Posterior vena cava (tissue), 2 donors: ENCODE data around the gene KRTAP9-2. TPM values are rescaled to one million over a fixed set of nuclear protein-coding genes. Genes with fewer than 3 reads are reported as not detected.
"Not testable (repeated sequence)": the region's sequence is repeated elsewhere in the genome, so short reads cannot be mapped to it uniquely, and the experiment has no call there.

Source experiments
- DNase-seq: peaks from one replicate; pipeline ENCODE4 v3.0.0-alpha.2; 2020; ENCODE audit warnings: low spot score
- intact Hi-C, 2 donors: fragments of 100-400 bp; cut with DNase I; formaldehyde crosslinking; loops; one replicate each; pipeline versions ENCODE4 v1.14.1 to v1.14.2; 2022 to 2023
- total RNA-seq, 2 donors: library from RNA; stranded (reverse); fragmentation: NEBNext Ultra II Directional; extraction: Animal tissue kit (Norgen Biotek cat#: 25700); gene quantifications; one replicate each; pipeline ENCODE4 v1.2.1, GENCODE V29; 2021
- donor health status: DM: yes; HTN: yes; CAD: no.
- donor health status: DM: yes; HTN: yes; CAD: no.

The KRTAP9-2 gene
- total RNA-seq, 2 donors from 2014 or later, result not detected

DNA sequence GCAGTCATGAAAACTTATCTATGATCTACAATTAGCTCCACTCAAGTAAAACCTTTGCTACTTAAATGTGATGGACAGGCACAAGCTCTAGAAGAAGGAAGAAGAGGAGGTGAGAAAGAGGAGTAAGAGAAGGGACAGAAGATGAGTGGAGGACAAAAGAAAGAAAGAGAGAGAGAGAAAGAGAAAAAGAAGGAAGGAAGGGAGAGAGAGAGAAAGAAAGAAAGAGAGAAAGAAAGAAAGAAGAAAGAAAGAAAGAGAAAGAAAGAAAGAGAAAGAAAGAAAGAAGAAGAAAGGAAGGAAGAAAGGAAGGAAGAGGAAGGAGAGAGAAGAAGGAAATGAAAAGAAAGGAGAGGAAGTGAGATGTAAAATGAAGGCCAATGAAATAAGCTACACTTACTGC, 3.6 kb downstream of the KRTAP9-2 start:
- no peak for DNase-seq
- intact Hi-C loops, result no loop called here

DNA sequence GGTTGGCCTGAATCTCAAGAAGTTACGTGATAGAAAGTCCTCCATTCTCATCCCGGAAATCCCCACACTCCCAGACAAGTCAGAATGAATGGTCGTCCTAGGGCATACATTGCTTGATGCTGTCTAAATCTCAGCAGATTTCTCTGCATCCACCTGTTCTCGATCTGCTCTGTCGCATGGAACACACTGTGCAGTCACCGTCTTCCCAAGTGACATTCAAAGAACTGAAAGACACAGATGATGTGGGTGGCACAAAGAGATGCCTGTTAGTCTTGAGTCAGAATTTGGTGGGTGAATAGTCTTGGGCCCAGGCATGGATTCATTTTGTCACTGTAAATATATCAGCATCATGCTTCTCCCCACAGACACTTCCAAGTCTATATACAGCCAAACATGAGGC, 5.3 kb downstream of the KRTAP9-2 start:
- DNase-seq, result no peak
- intact Hi-C loops, result no loop called here

DNA sequence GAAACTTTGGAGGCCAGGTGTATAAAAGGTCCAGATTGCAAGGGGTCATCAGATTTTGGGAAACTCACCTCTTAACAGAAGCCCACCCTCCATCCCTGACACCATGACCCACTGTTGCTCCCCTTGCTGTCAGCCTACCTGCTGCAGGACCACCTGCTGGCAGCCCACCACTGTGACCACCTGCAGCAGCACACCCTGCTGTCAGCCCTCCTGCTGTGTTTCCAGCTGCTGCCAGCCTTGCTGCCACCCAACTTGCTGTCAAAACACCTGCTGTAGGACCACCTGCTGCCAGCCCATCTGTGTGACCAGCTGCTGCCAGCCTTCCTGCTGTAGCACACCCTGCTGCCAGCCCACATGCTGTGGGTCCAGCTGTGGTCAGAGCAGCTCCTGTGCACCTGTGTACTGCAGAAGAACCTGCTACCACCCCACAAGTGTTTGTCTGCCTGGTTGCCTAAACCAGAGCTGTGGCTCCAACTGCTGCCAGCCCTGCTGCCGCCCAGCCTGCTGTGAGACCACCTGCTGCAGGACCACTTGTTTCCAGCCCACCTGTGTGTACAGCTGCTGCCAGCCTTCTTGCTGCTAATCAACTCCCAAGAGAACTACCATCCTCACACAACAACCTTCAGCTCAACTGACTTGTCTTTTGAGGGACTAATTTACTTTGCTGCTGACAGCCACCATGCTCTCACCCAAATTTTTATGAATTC, 6.1 kb downstream of the KRTAP9-2 start, which contains the start of gene KRTAP9-3:
TSS of gene KRTAP9-3 (plus strand) at position 51 of the 707 bp plus-strand sequence. CDS start at position 104, 53 bp downstream.
- intact Hi-C loops, DNase-seq: not testable (repeated sequence)

DNA sequence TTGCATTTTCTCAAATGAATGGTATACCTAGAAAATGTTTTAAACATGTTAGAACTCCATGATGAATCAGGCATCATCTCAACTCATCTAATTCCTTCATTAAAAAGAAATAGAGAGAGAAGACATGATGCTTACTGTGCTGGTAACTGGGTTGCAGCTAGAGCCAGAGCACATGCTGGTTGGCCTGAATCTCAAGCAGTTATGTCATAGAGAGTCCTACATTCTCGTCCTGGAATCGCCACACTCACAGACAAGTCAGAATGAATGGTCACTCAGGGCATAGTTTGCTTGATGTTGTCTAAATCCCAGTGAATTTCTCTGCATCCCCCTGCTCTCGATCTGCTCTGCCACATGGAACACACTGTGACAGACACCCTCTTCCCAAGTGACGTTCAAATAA, 10.7 kb downstream of the KRTAP9-2 start:
- intact Hi-C loops, DNase-seq: not testable (repeated sequence)

DNA sequence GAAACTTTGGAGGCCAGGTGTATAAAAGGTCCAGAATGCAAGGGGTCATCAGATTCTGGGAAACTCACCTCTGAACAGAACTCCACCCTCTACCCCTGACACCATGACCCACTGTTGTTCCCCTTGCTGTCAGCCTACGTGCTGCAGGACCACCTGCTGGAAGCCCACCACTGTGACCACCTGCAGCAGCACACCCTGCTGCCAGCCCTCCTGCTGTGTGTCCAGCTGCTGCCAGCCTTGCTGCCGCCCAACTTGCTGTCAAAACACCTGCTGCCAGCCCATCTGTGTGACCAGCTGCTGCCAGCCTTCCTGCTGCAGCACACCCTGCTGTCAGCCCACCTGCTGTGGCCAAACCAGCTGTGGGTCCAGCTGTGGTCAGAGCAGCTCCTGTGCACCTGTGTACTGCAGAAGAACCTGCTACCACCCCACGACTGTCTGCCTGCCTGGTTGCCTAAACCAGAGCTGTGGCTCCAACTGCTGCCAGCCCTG, 11.5 kb downstream of the KRTAP9-2 start, which contains the start of gene KRTAP9-8:
TSS of gene KRTAP9-8 (plus strand) at position 51 of the 489 bp plus-strand sequence. CDS start at position 104, 53 bp downstream.
- intact Hi-C loops, DNase-seq: not testable (repeated sequence)

DNA sequence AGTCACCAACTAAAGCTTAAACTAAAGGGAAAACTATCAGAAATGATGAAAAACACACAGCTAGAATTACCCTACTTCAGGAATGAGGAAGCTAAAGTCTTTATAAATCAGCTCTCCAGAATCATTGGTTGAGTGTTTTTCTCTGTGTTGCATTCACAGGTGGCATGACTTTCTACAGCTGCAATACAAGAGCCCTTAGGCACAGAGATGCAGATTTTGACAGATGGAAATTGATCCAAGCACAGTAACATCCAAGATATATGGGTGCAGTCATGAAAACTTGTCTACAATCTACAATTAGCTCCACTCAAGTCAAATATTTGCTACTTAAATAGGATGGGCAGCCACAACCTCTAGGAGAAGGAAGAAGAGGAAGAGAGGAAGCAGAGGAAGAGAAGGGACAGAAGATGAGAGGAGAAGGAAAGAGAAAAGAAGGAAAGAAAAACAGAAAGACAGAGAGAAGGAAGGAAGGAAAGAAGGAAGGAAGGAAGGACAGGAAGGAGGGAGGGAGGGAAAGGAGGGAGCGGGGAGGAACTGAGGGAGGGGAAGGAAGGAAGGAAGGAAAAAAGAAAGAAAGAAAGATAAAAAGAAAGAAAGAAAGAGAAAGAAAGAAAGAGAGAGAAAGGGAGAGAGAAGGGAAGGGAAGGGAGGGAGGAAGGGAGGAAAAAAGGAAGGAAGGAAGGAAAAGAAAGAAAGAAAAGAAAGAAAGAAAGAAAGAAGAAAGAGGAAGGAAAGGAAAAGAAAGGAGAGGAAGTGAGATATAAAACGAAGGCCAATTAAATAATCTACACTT, 20.7 kb downstream of the KRTAP9-2 start:
- DNase-seq, intact Hi-C loops: not testable (repeated sequence)

DNA sequence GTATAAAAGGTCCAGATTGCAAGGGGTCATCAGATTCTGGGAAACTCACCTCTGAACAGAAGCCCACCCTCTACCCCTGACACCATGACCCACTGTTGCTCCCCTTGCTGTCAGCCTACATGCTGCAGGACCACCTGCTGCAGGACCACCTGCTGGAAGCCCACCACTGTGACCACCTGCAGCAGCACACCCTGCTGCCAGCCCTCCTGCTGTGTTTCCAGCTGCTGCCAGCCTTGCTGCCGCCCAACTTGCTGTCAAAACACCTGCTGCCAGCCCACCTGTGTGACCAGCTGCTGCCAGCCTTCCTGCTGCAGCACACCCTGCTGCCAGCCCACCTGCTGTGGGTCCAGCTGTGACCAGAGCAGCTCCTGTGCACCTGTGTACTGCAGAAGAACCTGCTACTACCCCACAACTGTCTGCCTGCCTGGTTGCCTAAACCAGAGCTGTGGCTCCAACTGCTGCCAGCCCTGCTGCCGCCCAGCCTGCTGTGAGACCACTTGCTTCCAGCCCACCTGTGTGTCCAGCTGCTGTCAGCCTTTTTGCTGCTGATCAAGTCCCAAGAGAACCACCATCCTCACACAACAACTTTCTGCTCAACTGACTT, 23.3 kb downstream of the KRTAP9-2 start, which contains the start of gene KRTAP9-4:
TSS of gene KRTAP9-4 (plus strand) at position 51 of the 604 bp plus-strand sequence. CDS start at position 85, 34 bp downstream.
- DNase-seq, intact Hi-C loops: not testable (repeated sequence)

DNA sequence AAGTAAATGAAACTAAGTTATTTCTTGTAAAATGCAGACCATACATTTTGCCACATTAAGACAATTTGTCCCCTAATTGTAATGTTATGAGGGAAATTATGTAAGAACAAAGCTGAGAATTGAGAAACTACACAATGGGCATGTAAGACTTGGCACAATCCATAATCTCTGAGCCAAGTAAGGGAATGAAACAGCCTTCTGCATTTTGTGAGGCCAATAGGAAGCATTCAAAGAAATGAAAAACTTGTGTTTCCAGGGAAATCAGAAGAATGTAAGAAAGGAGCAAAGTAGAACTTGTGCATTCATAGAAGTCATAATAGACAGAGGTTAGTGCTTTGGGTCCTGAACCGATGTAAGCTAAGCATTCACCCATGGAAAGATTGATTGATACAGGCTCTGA, 24.8 kb downstream of the KRTAP9-2 start:
- intact Hi-C loops, result no loop called here

DNA sequence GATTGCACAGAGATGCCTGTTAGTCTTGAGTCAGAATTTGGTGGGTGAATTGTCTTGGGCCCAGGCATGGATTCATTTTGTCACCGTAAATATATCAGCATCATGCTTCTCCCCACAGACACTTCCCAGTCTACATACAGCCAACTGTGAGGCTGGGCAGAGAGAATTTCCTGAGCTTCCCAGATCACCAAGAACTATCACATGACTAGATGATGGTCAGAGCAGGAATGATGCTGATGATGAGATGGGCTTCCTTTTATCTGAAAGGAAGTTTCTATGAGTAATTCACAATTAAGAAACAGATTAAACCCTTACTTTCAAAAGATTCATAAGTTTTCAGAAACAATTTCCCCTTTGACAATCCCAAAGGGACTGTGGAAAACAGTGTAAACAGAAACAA, 28.4 kb downstream of the KRTAP9-2 start:
- intact Hi-C loops, result no loop called here
- DNase-seq, result no peak

More for the DNA sequence above, 24.8 kb downstream of the KRTAP9-2 start:
- no peak for DNase-seq

DNA sequence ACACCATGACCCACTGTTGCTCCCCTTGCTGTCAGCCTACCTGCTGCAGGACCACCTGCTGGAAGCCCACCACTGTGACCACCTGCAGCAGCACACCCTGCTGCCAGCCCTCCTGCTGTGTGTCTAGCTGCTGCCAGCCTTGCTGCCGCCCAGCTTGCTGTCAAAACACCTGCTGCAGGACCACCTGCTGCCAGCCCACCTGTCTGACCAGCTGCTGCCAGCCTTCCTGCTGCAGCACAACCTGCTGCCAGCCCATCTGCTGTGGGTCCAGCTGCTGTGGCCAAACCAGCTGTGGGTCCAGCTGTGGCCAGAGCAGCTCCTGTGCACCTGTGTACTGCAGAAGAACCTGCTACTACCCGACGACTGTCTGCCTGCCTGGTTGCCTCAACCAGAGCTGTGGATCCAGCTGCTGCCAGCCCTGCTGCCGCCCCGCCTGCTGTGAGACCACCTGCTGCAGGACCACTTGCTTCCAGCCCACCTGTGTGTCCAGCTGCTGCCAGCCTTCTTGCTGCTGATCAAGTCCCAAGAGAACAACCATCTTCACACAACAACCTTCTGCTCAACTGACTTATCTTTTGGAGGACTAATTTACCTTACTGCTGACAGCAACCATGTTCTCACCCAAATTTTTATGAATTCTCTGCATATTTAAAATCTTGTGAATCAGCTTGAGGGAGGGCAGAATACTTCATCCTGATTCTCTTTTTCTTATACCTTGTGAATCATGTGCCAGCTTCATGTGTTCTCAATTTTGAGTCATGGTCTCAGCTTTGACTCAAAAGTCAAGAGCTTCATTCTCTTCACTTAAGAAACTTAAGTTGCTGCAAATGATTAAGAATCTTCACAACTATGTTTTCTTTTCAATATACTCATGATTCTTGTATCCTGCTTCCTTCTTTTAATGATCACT, 29.2 kb downstream of the KRTAP9-2 start, which contains the start of gene KRTAP9-9:
TSS of gene KRTAP9-9 (plus strand) at position 4 of the 910 bp plus-strand sequence.
- intact Hi-C loops, result not testable (repeated sequence)

DNA sequence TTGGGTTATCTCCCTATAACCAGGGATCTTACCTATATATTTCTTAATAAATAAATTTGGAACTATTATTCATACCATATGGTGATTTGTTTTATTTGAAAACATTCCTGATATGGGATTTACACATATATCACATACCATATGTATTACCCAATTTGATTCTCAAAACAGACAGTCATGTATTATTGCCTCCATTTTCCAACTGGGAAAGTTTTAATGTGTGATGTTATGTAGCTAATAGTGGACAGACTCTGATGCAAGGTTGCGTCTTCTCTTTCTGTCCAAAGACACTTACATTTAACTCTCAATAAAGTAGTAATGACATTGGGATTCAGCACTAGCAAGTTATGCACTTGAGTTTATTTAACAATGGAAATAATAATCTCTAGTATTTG, 29.8 kb downstream of the KRTAP9-2 start:
- intact Hi-C loops, result no loop called here

More for the DNA sequence above, 29.2 kb downstream of the KRTAP9-2 start, which contains the start of gene KRTAP9-9:
- DNase-seq, result not testable (repeated sequence)

DNA sequence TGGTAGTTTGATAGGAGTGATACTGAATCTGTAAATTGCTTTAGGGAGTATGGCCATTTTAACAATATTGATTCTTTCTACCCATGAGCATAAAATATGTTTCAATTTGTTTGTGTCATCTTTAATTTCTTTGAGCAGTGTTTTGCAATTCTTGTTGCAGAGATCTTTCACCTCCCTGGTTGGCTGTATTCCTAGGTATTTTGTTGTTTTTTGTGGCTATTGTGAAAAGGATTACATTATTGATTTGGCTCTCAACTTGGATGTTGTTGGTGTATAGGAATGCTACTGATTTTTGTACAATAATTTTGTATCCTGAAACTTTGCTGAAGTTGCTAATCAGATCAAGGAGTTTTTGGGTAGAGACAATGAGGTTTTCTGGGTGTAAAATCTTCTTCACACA, 32.0 kb downstream of the KRTAP9-2 start:
- DNase-seq, result no peak

More for the DNA sequence above, 29.8 kb downstream of the KRTAP9-2 start:
- no peak for DNase-seq

DNA sequence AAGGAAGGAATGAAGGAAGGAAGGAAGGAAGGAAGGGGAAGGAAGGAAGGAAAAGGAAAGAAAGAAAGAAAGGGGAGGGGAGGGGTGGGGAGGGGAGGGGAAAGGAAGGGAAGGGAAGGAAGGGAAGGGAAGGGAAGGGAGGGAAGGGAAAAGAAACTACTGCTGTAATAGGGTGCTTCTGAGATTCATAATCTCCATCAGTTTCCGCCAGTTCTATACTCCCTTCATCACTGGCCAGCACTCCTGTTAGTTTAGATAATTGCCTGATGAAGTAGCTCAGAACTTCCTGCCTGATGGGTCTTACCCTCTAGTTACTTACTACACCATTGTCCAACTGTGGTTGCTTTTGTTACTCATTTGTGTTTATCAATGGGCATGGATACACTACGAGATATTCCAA, 36.8 kb downstream of the KRTAP9-2 start:
- DNase-seq, result no peak
- intact Hi-C loops, result no loop called here

More for the DNA sequence above, 32.0 kb downstream of the KRTAP9-2 start:
- intact Hi-C loops, result no loop called here

DNA sequence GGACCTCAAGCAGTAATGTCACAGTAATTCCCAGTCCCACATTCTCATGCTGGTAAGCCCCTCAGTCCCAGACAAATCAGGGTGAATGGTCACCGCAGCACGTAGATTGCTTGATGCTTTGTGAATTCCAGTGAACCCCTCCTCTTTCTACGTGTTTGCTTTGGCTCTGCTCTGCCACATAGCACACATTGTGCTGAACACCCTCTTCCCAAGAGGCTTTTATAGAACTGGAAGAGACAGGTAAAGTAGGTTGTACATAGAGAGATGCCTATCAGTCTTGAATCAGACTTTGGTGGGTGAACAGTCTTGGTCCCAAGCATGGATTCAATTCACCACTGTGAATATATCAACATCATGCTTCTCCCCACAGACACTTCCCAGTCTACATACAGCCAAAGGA, 38.2 kb downstream of the KRTAP9-2 start:
- intact Hi-C loops, result no loop called here
- DNase-seq, result no peak

DNA sequence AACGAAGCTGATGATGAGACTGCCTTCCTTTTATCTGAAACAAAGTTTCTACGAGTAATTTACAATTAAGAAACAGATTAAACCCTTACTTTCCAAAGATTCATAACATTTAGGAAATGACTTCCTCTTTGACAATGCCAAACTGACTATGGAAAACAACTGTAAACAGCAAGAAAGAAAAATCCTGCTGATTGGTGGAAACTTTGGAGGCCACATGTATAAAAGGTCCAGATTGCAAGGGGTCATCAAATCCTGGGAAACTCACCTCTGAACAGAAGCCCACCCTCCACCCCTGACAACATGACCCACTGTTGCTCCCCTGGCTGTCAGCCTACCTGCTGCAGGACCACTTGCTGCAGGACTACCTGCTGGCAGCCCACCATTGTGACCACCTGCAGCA, 38.6 kb downstream of the KRTAP9-2 start, which contains the start of gene KRTAP9-6:
TSS of gene KRTAP9-6 (plus strand) at position 301 of the 400 bp plus-strand sequence. CDS start at position 301, 0 bp downstream.
- intact Hi-C loops, result no loop called here

DNA sequence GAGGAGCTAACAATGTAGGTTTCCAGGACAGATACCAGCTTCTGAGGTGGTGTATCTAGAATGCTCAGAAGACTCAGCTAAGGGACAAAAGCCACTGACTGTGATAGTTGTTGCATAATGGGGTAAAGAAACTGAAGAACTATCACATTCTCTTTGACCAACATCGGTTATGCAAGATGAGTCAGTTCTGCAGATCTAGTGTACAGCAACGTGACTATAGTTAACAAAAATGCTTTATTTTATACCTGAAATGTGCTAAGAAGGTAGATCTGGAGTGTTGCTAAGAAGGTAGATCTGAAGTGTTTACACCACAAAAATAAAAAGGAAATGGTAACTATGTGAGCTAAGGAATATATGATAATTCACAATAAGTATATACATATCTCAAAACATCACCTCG, 41.3 kb downstream of the KRTAP9-2 start:
- no peak for DNase-seq
- intact Hi-C loops, result no loop called here

More for the DNA sequence above, 38.6 kb downstream of the KRTAP9-2 start, which contains the start of gene KRTAP9-6:
- DNase-seq, result no peak

DNA sequence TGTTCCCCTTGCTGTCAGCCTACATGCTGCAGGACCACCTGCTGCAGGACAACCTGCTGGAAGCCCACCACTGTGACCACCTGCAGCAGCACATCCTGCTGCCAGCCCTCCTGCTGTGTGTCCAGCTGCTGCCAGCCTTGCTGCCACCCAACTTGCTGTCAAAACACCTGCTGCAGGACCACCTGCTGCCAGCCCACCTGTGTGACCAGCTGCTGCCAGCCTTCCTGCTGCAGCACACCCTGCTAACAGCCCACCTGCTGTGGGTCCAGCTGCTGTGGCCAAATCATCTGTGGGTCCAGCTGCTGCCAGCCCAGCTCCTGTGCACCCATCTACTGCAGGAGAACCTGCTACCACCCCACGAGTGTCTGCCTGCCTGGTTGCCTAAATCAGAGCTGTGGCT, 44.9 kb downstream of the KRTAP9-2 start:
- DNase-seq, intact Hi-C loops: not testable (repeated sequence)

DNA sequence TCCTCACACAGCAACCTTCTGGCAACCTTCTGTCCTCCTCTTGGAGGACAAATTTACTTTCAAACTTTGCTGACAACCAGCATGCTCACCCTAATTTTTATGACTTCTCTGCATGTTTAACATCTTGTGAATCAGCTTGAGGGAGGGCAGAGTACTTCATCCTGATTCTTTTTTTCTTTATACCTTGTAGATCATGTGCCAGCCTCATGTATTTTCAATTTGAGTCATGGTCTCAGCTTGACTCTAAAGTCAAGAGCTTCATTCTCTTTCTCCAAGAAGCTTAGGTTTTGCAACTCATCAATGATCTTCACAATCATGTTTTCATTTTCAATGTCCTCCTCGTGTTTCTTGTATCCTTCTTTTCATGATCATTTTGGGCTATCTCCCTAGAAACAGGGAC, 45.4 kb downstream of the KRTAP9-2 start:
- intact Hi-C loops, result no loop called here
- DNase-seq, result no peak
